Activated CD8-positive, alpha-beta memory T cell treated with anti-CD3 and anti-CD28 coated beads for 1 hour (primary cell): ENCODE data around the gene OSBPL1A.

Experiments used
- DNase-seq, 2 donors: peaks; one replicate each; pipeline ENCODE4 v3.0.0-alpha.2; 2020; ENCODE audit warnings: low read depth in 1 of 2; ENCODE audit errors: extremely low read depth in 1 of 2

OSBPL1A gene

DNA sequence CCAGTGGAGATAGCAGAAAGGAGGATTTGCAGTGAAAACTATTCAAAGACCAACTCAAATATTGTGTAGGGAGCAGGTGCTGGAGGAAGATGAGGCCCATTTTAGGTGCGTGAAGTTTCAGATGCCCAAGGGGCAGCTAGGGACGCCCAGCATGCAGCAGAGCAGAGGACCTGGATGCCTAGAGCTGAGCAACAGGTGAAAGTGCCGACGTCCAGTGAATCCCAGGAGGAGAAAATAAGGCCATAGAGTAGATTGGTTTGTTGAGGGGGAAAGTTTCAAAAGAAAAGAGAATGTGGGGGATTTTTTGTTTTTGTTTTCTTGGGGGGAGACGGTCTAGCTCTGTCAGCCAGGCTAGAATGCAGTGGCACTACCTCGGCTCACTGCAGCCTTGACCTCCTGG is 53.1 kb downstream of the OSBPL1A start:
- DNase-seq = no peak

DNA sequence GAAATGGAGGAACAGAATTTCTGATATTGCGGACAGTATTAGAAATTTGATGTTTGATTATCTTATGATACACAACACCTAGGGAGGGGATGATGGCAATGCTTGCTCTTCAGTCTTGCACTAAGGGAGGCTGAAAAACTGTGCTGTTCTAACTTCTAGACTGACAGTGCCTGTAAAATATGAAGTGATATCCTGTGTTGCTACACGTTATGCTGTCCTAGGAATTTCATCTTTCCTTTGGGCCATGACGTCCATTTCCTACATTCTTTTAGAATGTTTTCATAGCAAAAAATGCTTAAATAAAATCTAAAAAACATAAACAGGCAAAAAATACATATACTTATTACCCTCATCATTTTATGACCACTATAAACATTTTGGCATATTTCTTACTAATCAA is 55.3 kb downstream of the OSBPL1A start:
- no peak for DNase-seq

DNA sequence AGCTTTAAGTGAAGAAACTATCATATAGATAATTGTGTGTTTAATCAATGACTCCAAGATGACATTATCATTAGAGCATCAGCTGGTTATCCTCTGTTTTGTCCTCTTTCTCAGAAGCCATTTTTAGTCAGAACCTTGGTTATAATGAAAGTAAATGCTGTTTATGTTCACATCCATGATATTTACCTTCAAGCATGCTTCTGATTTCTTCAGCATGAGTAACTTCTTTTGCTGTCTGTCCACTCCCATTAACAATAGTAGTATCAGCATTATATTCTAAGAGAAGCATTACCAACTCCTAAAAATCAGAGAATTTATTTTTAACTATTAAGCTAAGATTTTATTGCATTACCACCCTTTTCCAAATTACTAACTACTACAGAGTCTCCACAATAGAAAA is 56.3 kb downstream of the OSBPL1A start:
- DNase-seq = no peak

DNA sequence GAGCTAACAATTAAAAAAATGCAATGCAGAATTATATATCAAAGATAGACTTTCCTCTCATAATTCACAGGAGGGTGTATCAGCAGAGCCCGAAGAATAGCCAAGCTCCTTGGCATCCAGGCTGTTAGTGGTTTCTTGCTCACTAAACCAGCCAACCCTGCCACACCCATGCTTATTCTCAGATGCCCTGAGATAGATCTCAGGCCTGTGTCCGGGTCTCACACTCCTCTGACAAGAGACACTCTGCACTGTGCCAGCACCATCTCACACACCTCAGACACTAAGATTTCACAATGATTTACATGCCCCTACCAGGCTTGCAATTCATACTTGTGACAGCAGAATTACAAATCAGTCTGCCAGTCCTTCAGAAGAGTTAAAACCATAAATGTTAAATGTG is 64.5 kb downstream of the OSBPL1A start:
- no peak for DNase-seq

DNA sequence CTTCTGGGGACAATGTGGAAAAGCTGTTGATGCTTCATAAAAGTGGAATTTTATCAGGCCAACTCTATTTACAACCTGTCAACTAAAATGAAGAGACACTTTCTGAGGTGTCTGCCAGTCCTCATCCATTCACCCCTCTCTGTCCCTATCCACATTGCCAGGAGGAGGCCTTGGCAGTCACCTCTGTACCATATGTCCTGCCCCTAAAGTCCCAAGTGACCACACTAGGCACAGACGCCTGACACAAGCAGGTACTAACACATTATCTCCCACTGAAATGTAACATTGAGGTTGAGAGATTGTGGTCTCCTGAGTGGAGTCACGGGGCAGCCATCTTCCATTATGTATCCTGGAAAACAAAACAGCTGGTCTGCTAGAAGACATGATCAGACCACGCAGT is 71.4 kb downstream of the OSBPL1A start:
- DNase-seq = no peak

DNA sequence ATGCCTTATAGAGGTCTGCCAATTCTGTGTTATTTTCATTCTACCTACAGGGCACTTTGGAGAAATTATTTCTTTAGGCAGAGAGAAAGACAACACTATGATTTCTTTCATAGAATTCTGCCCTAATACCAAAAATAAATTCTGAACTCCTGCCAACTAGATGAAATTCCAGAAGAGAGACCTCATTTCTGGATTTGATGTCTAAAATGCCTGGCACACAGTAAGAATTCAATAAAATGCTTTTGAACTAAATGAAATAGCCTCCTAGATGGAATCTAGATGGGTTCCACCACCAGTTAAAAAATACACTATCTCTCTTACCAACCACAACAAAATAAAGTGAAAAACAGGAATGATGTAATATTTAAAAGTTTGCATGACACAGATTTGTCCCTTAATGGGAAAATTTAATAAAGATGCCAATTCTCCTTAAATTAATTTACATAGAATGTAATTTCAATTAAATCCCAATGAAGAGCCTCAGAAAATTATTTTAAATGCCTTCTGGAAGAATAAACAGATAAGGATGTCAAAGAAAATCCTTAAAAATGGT is 75.0 kb downstream of the OSBPL1A start:
- DNase-seq = no peak

DNA sequence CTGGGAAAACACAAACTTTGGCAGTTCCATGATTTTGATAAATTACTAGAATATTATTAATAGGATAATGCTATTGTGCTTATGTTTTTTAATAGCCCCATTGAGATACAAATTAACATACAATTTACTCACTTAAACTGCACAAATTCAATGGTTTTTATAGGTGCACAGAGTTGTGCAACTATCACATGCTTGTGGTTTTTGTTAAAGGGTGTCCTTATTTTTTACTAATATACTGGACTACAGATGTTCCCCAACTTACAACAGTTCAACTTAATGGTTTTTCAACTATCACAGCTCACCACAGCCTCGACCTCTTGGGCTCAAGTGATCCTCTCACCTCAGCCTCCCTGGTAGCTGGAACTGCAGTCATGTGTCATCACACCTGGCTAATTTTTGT is 76.6 kb downstream of the OSBPL1A start:
- DNase-seq = no peak

DNA sequence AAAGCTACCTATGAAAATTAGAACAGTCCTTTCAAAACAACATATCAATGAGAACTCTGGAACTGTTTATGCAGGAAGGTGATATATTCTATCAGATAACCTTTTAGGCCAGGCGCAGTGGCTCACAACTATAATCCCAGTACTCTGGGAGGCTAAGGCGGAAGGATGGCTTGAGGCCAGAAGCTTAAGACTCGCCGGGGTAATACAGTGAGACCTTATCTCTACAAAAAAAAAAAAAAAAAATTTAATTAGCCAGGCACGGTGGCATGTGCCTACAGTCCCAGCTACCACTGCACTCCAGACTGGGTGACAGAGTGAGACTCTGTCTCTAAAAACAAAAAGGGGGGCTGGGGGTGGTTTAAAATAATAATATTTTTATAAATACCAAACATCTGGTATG is 77.9 kb downstream of the OSBPL1A start:
- DNase-seq = no peak

DNA sequence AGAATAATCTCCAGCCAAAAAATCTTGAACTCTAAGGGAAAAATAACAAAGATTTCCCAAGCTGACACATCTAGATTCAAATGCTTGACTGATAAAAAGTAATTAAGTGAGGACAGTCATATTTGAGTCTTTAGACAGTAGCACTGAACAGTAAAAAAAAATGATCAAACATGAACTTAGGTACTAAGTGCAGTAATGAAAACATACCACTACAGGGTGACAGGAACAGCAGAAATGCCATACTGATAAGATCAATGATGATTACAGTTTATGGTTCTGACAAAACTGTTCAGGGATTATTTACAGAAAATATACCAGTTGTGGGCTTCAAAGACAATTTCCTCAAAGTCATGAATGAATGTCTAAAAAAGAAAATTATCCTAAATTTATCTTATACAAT is 80.3 kb downstream of the OSBPL1A start:
- no peak for DNase-seq

DNA sequence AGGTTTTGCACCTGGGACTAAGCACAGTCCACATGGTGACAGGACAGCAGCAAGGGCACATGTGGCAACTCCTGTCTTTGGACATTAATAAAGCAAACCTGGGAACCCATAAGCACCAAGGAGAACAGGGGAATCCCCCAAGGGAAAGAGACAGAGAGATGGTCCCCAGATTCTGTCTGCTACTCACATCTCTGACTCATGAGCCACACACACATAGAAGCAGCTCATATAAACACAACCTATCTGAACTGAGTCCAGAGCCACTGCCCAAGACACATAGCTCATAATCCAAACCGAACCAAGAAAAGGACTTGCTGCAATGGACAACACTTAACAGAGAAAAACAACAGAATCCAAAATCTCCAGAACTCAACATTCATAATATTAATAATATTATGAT is 82.5 kb downstream of the OSBPL1A start:
- DNase-seq = no peak

DNA sequence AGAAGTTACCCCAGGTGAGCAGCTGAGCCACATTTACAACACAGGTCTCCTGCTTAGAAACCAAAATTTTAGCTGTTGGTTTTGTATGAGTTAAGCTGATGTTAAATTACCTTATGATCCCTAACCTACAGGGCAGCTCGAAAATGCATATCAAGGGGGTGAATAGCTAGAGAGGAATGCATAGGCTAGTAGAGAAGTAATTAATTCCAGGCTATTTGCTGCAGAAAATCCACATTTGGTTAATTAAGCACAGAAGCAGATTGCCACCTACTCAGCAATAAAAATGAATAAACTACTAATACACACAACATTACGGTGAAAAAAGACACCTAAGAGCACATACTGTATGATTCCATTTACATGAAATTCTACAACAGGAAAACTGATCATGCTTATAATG is 91.4 kb downstream of the OSBPL1A start:
- no peak for DNase-seq

DNA sequence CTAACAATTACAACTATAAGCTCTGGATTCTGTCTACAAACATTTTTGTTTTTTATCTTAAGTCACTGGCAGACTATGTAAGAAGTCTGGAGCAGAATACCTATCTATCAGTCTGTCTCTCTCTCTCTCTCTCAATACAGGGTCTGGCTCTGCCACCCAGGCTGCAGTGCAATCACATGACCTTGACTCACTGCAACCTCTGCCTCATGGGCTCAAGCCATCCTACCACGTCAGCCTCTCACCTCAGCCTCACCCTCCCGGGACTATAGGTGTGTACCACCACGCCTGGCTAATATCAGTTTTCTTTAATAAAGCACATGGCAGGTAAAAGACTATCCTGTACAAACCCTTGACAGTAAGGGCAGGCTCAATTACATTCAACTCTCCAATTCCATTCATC is 96.9 kb downstream of the OSBPL1A start:
- no peak for DNase-seq

DNA sequence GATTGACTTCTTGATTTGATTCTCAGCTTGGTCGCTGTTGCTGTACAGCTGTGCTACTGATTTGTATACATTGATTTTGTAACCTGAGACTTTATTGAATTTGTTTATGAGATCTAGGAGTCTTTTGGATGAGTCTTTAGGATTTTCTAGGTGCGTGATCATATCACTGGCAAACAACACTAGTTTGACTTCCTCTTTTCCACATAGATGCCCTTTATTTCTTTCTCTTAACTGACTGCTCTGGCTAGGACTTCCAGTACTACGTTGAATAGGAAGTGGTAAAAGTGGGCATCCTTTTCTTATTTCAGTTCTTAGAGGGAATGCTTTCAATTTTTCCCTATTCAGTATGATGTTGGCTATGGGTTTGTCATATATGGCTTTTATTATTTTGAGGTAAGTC is 101.3 kb downstream of the OSBPL1A start:
- DNase-seq = no peak

DNA sequence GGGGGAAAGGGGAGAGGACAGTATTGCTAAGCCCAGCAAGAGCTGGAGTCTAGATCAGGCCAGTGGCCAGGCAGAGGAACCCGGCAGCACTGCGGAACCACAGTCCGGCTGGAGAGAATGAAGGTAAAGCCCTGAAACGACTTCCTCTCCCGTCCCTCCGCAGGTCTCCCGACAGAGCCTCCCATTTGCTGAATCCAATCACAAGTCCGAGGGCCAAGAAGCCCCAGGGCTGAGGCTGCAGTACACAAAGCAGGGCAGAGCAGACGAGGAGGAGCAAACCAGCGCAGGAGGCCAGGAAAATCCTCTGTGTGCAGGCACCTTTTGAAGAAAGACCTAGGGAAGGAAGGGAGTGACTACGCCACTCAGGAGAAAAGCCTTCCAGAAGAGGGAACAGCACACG is 104.4 kb downstream of the OSBPL1A start:
- DNase-seq = no peak

DNA sequence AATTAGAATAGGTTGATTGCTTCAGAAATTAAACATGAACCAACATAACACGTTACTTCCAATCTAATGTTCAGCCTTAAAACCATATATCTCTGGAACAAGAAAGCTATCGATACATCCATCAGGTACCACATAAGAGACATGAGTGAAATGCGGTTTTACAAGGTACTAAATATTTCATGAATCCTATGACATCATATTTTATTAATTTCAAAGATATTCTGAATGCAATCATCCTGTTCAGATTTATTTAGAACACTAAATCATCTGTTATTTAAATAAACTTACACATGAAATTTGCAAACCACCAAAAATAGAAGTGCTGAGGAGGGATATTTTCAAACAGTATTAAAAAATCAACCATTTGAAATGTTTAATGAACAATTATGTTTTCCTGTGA is 119.0 kb downstream of the OSBPL1A start:
- DNase-seq = no peak

DNA sequence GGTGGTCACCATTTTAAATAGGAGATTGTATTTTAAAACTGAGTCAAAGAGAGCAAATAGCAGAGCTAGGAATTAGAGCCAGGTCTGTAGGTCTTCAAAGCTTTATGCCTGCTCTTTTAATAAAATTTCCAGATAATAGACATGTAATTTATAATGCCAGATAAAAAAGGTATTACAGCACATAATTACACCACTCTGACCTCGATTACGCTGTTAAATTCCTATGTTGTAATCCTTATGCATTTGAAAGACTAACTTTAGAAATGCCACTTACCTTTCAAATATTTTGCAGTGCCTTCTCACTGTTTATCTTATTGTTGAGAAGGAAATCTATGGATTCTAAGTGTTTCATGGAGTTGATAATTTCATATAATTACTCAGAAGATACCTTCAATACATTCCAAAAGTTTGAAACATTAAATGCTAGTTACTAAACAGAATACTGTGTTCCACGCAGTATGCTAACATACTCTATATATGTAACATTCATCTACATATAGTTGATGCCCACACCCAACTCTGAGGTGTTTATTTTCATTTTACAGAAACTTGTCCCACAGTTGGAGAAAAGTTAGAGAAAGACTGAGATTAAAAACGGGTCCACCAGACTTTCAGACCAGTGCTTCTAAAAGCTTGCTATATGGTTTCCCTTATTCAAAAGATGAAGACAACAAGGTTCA is 120.0 kb downstream of the OSBPL1A start:
- DNase-seq = no peak

DNA sequence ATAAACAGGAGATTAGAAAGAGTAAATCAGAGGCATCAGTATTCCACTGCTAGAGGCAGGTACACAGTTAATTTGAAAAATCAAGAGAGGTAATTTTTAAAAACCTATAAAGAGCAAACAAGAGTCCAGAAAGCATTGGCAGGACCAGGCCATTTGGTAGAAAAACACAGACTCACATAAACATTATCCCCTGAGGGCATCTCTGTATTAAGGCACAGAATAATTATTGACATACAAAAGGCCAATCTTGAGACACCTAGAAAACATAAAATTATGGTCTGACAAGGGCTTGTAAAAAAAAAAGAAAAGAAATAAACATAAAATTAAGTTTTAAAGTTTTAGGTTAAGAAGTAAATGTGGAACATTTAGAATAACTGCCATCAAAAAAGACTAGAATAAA is 120.6 kb downstream of the OSBPL1A start:
- DNase-seq = no peak

DNA sequence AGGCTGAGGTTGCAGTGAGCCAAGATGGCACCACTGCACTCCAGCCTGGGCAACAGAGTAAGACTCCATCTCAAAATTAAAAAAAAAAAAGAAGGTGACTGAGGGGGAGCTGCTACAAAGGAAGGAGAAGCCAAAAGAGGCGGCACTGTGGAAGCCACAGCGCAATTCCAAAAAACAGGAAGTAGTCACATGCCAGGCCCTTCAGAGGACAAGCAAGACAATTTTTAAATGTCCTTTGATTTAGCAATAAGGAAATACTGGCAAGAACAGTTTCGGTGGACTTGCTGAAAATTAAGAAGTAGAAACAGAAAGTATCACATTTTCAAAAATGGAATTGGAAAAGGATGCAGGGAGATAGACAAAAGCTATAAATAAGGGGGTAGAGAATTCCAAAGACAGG is 122.8 kb downstream of the OSBPL1A start:
- no peak for DNase-seq

DNA sequence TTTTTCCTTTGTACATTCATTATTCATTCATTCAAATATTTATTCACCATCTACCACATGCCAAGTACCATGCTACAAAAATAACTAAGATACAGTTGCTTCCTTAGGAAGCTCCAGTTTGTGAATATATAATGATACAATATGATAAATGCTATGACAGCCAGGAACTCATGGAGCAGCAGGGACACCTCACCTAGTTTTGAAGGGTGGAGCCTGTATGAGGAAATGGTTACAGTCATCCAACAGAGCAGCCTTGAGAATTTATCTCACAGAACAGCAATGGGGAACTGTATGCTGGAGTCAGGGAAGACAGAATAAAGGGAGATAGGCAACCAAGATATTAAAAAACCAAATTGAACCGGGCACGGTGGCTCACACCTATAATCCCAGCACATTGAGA is 124.0 kb downstream of the OSBPL1A start:
- DNase-seq = no peak

DNA sequence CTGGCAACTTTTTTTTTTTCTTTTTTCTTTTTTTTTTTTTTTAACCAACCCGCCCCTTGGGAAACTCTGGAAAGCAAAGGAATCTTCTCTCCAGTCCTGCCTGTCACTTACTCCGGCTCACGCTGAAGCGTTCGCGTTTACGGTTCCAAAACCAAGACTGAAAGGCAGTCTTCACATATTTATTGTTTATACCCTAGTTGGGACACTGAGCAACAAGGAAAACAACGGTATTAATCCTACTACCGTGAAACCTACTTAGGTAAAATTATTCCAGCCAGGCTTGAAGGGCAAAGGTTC is 125.4 kb downstream of the OSBPL1A start:
- no peak for DNase-seq

DNA sequence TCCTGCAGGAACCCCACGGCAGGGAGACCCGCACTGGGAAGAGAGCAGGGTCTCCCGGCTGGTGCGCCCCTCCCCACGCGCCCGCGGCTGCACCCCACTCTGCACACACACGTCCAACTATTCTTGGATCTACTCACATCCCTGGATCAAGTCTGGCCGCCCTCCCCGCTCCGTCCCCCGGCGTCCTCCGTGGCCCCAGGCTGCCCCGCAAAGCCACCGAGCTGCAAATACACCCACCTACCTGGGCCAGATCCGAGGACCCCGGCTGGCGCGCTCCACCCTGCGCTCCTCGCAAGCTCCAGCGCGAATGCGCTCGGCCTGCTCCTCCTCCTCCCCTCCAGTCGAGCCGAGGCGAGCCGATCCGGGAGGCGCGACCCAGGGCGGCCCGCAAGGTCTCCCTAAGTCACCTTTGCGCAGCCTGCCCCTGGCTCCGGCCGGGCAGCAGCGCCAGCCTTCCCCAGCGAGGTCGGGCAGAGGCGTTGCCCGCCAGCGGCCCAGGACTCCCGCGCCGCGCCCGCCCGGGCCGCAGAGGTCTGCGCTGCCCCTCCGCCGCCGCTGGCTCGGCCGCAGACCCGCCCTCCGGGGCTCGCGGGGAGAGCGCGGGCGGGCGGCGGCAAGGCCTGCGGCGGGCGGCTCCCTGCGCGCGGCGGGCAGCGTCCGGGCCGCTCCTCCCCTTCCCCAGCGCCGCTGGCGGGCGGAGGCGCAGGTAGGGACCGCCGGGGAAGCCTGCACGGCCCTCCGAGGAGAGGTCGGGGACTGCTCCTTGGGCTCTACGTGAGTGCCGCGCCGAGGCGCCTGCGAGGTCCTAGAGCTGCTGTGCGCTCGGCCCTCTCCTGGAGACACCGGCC is 126.0 kb downstream of the OSBPL1A start:
- DNase-seq = no peak

DNA sequence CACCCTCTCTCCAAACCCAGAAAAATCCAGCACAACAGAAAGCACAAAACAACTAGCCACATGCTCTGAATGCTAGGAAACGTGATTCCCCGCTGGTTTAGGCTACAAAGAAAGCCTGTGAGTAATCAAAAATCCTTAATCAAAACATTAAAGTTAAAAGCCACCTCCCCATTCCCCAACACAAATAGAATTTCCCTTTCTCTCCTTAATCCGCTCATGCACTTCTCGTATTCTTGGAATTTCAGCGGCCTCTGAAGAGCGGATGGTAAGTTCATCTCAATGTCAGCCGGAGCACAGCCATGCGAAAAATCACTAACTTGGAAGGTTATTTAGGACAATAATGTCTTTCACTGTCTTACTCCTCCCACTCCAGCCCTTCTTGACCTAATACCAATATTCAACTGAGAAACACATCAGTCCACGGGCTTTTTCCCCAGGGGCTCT is 126.7 kb downstream of the OSBPL1A start:
- no peak for DNase-seq
